ENCODE measurements around the gene UNC5B.

UNC5B gene

GRCh38 chr10:71319800-71320392 lies 107.5 kb downstream of the UNC5B start:
- DNase-seq (ENCODE audit: low spot score) = no peak

GRCh38 chr10:71320592-71320991 lies 108.2 kb downstream of the UNC5B start:
- DNase-seq (ENCODE audit: low spot score) = no peak

GRCh38 chr10:71321386-71321785 lies 109.0 kb downstream of the UNC5B start:
- DNase-seq (ENCODE audit: low spot score) = no peak

- no peak for DNase-seq (ENCODE audit: low spot score)
Measured at GRCh38 chr10:71323407-71323806, 111.0 kb downstream of the UNC5B start.

GRCh38 chr10:71324743-71325142 lies 112.4 kb downstream of the UNC5B start:
- no peak for DNase-seq (ENCODE audit: low spot score)

GRCh38 chr10:71325267-71325666 lies 112.9 kb downstream of the UNC5B start:
- DNase-seq (ENCODE audit: low spot score) = no peak

GRCh38 chr10:71326464-71326881 lies 114.1 kb downstream of the UNC5B start:
- DNase-seq (ENCODE audit: low spot score) = no peak

GRCh38 chr10:71330789-71331404 lies 118.5 kb downstream of the UNC5B start:
- no peak for DNase-seq (ENCODE audit: low spot score)

GRCh38 chr10:71331736-71332135 lies 119.4 kb downstream of the UNC5B start:
- DNase-seq (ENCODE audit: low spot score) = no peak

GRCh38 chr10:71332466-71332865 lies 120.1 kb downstream of the UNC5B start:
- DNase-seq (ENCODE audit: low spot score) = no peak

GRCh38 chr10:71333129-71333887 lies 120.9 kb downstream of the UNC5B start:
- no peak for DNase-seq (ENCODE audit: low spot score)

- DNase-seq (ENCODE audit: low spot score) = no peak
Measured at GRCh38 chr10:71334221-71334791, 121.9 kb downstream of the UNC5B start.

- no peak for DNase-seq (ENCODE audit: low spot score)
Measured at GRCh38 chr10:71335173-71335708, 122.9 kb downstream of the UNC5B start.

GRCh38 chr10:71336632-71337031 lies 124.3 kb downstream of the UNC5B start:
- DNase-seq (ENCODE audit: low spot score) = no peak

- no peak for DNase-seq (ENCODE audit: low spot score)
Measured at GRCh38 chr10:71337219-71337701, 124.9 kb downstream of the UNC5B start.

- DNase-seq (ENCODE audit: low spot score) = no peak
Measured at GRCh38 chr10:71338728-71339495, 126.5 kb downstream of the UNC5B start.

GRCh38 chr10:71339796-71340589 lies 127.6 kb downstream of the UNC5B start:
- DNase-seq (ENCODE audit: low spot score) = no peak

GRCh38 chr10:71342573-71343391 lies 130.4 kb downstream of the UNC5B start:
- DNase-seq (ENCODE audit: low spot score) = no peak

- no peak for DNase-seq (ENCODE audit: low spot score)
Measured at GRCh38 chr10:71343392-71343773, 131.0 kb downstream of the UNC5B start.
